Left lung (tissue), 10 donors: ENCODE measurements around the gene TESK1. TPM values are rescaled to one million over a fixed set of nuclear protein-coding genes. Genes with fewer than 3 reads are reported as not detected.

Experiments
- ATAC-seq: fragments of 200-7000 bp; cut with Tn5 transposase; one replicate; pipeline ENCODE4 v1.9.1; 2020; ENCODE audit warnings: moderate library complexity
- DNase-seq, 4 donors: peaks; one replicate each; pipeline ENCODE4 v3.0.0-alpha.2; 2013 to 2020
- H3K27ac ChIP-seq, 2 donors: fragments of 200-600 bp; sonication (generic) in 1 of 2; one replicate each; pipeline versions ENCODE4 v1.5.0 to v1.8.0; 2020 to 2021
- H3K27me3 ChIP-seq, 2 donors: fragments of 200-600 bp; sonication (generic) in 1 of 2; one replicate each; pipeline versions ENCODE4 v1.5.0 to v1.8.0; 2020 to 2021
- H3K36me3 ChIP-seq, 2 donors: fragments of 200-600 bp; sonication (generic) in 1 of 2; one replicate each; pipeline versions ENCODE4 v1.5.0 to v1.8.0; 2020 to 2021
- H3K4me1 ChIP-seq, 2 donors: fragments of 200-600 bp; one replicate each; pipeline ENCODE4 v1.8.0; 2021
- H3K4me3 ChIP-seq, 2 donors: fragments of 200-600 bp; sonication (generic) in 1 of 2; one replicate each; pipeline versions ENCODE4 v1.5.0 to v1.8.0; 2020 to 2021; ENCODE audit warnings: mild to moderate bottlenecking in 1 of 2
- H3K9me3 ChIP-seq, 2 donors: fragments of 200-600 bp; sonication (generic) in 1 of 2; one replicate each; pipeline versions ENCODE4 v1.5.0 to v1.8.0; 2020 to 2021
- intact Hi-C, 2 donors: fragments of 100-400 bp; cut with DNase I; formaldehyde crosslinking; loops; one replicate each; pipeline versions ENCODE4 v1.11.2 to v1.14.2; 2022
- polyA plus RNA-seq, 6 donors: library from polyadenylated mRNA; unstranded; fragments of 120-200 nt; gene quantifications; one replicate each; pipeline ENCODE4 v1.2.1, GENCODE V29; 2013; ENCODE audit not compliant: insufficient read length in 6 of 6
- total RNA-seq, 2 donors: library from RNA; stranded (reverse); fragmentation: NEBNext Ultra II Directional; extraction: Animal tissue kit (Norgen Biotek cat#: 25700); gene quantifications; one replicate each; pipeline ENCODE4 v1.2.1, GENCODE V29; 2021
- TF ChIP-seq, protein P1 (sequence below), 2 donors: fragments of 200-600 bp; sonication (generic) in 1 of 2; IDR thresholded peaks; one replicate each; pipeline versions ENCODE4 v1.5.0 to v1.8.0; 2021; ENCODE audit warnings: antibody characterized with exemption in 2 of 2
- donor health status: DM: no; HTN: yes; CAD: no.
- donor health status: DM: no; HTN: no; CAD: no.

Gene TESK1
- total and polyA plus RNA-seq, 8 donors, result 30.8 to 44.6 (median 42.0) TPM

- TF ChIP-seq, protein P1, sequence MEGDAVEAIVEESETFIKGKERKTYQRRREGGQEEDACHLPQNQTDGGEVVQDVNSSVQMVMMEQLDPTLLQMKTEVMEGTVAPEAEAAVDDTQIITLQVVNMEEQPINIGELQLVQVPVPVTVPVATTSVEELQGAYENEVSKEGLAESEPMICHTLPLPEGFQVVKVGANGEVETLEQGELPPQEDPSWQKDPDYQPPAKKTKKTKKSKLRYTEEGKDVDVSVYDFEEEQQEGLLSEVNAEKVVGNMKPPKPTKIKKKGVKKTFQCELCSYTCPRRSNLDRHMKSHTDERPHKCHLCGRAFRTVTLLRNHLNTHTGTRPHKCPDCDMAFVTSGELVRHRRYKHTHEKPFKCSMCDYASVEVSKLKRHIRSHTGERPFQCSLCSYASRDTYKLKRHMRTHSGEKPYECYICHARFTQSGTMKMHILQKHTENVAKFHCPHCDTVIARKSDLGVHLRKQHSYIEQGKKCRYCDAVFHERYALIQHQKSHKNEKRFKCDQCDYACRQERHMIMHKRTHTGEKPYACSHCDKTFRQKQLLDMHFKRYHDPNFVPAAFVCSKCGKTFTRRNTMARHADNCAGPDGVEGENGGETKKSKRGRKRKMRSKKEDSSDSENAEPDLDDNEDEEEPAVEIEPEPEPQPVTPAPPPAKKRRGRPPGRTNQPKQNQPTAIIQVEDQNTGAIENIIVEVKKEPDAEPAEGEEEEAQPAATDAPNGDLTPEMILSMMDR (IDR thresholded peaks at IDR 0.05), result no peak
- intact Hi-C loops, result no loop called here
- H3K4me1 ChIP-seq, result peaks cover 0 to 25% of the 10 kb centered on the region in 2 donors
- no peaks in the 10 kb centered on the region for H3K36me3 ChIP-seq
- ATAC-seq (no peak), DNase-seq (no peak)
- no peaks in the 10 kb centered on the region for H3K27me3 ChIP-seq
- H3K9me3 ChIP-seq, result no peaks in the 10 kb centered on the region
- H3K27ac ChIP-seq, result no peak overlapping the region
- H3K4me3 ChIP-seq, result no peak overlapping the region
Observed at GRCh38 chr9:35568196-35568595, 36.9 kb upstream of the TESK1 start.

DNA sequence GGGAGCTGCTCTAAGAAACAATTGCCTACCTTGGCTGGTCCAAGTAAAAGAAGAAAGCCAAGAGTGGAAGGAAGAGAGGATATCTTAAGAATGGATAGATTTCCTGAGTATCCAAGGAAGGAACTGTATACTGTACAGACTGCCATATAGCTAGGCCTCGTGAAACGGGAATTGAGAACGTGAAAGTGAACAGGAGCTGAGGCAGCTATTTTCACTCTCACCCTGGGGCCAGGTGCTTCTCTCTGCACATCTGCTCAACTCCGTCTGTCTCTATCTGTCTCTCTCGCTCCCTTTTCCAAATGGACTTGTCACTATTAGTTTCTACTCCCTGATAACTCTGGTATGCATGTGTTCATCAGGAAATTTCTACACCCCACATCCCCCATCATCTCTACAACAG lies 35.9 kb upstream of the TESK1 start:
- no peak overlapping the region for H3K27ac ChIP-seq
- no peaks in the 10 kb centered on the region for H3K9me3 ChIP-seq
- H3K4me3 ChIP-seq, result no peak overlapping the region
- H3K4me1 ChIP-seq, result peaks cover 0 to 17% of the 10 kb centered on the region in 2 donors
- H3K27me3 ChIP-seq, result no peaks in the 10 kb centered on the region
- no peak for DNase-seq
- intact Hi-C loops, result no loop called here
- ATAC-seq, result no peak
- TF ChIP-seq, protein P1 (IDR thresholded peaks at IDR 0.05), result no peak
- no peaks in the 10 kb centered on the region for H3K36me3 ChIP-seq

GRCh38 chr9:35570709-35571504 lies 34.2 kb upstream of the TESK1 start:
- Histone ChIP-seq H3K36me3 (no peaks in the 10 kb centered on the region), H3K4me3 (no peak overlapping the region), H3K9me3 (no peaks in the 10 kb centered on the region), H3K27ac (no peak overlapping the region), H3K4me1 (peaks cover 0 to 17% of the 10 kb centered on the region in 2 donors), H3K27me3 (no peaks in the 10 kb centered on the region)
- no peak for ATAC-seq
- intact Hi-C loops, result no loop called here
- no peak for DNase-seq
- TF ChIP-seq, protein P1 (IDR thresholded peaks at IDR 0.05), result no peak

- TF ChIP-seq, protein P1 (IDR thresholded peaks at IDR 0.05), result no peak
- H3K4me3 ChIP-seq, result no peak overlapping the region
- intact Hi-C loops, result no loop called here
- peaks cover 0 to 11% of the 10 kb centered on the region in 2 donors for H3K4me1 ChIP-seq
- ATAC-seq (no peak), DNase-seq (no peak)
- no peaks in the 10 kb centered on the region for H3K27me3 ChIP-seq
- H3K9me3 ChIP-seq, result peaks cover 0 to 7% of the 10 kb centered on the region in 2 donors
- H3K36me3 ChIP-seq, result no peaks in the 10 kb centered on the region
- no peak overlapping the region for H3K27ac ChIP-seq
Observed at GRCh38 chr9:35574578-35575122, 30.4 kb upstream of the TESK1 start.

DNA sequence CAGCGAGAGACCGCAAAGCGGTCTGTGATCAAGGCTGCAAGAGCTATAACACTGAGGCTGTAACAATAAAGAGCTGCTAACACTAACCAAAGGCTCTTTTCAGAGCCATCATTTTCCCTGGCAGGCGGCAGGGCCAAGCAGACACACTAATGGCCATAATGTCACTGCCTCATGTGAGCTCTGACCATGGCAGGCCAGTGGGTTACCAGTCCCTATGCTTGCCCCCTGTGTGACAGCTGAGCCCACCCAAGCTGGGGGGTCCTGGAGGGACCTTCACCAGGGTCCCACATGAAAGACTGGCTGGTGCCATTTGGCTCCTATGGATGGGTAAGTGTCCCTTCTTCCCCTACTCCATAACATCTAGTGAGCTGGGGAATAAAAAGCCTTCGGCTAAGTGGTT lies 29.6 kb upstream of the TESK1 start:
- TF ChIP-seq, protein P1 (IDR thresholded peaks at IDR 0.05), result no peak
- DNase-seq (no peak), ATAC-seq (no peak)
- peaks cover 0 to 3% of the 10 kb centered on the region in 2 donors for H3K4me1 ChIP-seq
- H3K4me3 ChIP-seq, result no peak overlapping the region
- intact Hi-C loops, result no loop called here
- no peaks in the 10 kb centered on the region for H3K27me3 ChIP-seq
- no peaks in the 10 kb centered on the region for H3K36me3 ChIP-seq
- H3K9me3 ChIP-seq, result peaks cover 0 to 16% of the 10 kb centered on the region in 2 donors
- no peak overlapping the region for H3K27ac ChIP-seq
